Gastroesophageal sphincter (tissue), 3 donors: Measurements from ENCODE around the gene SALL1.

ENCODE experiments used
- EP300 ChIP-seq: sonication (generic); formaldehyde crosslinking; IDR thresholded peaks from one replicate; pipeline ENCODE4 v1.6.1; 2017; ENCODE audit warnings: antibody characterized with exemption, mild to moderate bottlenecking
- POLR2A ChIP-seq, 2 donors: fragments of 450-650 bp; IDR thresholded peaks; one replicate each; pipeline ENCODE4 v1.6.1; 2017; ENCODE audit warnings: antibody characterized with exemption in 2 of 2, mild to moderate bottlenecking in 2 of 2, moderate library complexity in 1 of 2
- POLR2AphosphoS5 ChIP-seq: sonication (generic); formaldehyde crosslinking; IDR thresholded peaks from one replicate; pipeline ENCODE4 v1.6.1; 2017; ENCODE audit warnings: antibody characterized with exemption
- TF ChIP-seq, protein P1 (sequence below), 4 experiments: fragments of 200-600 bp in 2 of 4; fragments of 450-650 bp in 2 of 4; sonication (generic) in 1 of 4; IDR thresholded peaks; one replicate each; pipeline ENCODE4 v1.5.1; 2017 to 2019; ENCODE audit warnings: antibody characterized with exemption in 4 of 4, mild to moderate bottlenecking in 2 of 4, moderate library complexity in 2 of 4

DNA sequence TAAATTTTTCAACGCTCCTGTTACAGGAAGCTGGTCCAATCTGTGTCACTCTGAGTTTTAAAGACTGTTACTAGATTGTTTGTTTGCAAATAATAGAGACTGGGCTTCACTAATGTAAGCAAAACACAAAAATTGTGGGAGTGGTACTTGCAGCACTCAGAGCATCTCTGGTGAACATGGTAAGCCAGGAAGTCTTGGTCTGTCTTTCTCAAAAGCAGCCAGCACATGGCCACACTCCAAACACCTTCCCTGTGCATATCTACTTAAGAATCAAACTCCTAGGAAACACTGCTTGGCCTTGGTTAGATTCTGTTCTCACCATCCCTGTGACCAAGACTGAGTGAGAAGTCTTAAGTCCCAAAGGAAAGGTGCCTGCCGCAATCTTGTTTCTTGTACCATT is 49.7 kb upstream of the SALL1 start:
- TF ChIP-seq, protein P1, sequence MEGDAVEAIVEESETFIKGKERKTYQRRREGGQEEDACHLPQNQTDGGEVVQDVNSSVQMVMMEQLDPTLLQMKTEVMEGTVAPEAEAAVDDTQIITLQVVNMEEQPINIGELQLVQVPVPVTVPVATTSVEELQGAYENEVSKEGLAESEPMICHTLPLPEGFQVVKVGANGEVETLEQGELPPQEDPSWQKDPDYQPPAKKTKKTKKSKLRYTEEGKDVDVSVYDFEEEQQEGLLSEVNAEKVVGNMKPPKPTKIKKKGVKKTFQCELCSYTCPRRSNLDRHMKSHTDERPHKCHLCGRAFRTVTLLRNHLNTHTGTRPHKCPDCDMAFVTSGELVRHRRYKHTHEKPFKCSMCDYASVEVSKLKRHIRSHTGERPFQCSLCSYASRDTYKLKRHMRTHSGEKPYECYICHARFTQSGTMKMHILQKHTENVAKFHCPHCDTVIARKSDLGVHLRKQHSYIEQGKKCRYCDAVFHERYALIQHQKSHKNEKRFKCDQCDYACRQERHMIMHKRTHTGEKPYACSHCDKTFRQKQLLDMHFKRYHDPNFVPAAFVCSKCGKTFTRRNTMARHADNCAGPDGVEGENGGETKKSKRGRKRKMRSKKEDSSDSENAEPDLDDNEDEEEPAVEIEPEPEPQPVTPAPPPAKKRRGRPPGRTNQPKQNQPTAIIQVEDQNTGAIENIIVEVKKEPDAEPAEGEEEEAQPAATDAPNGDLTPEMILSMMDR (IDR thresholded peaks at IDR 0.05), result no peak
- TF ChIP-seq POLR2A (IDR thresholded peaks at IDR 0.05), result no peak
- TF ChIP-seq POLR2AphosphoS5, result no peak
- TF ChIP-seq EP300, result no peak
